Thymus (tissue), 11 donors: ENCODE data around the gene ZFYVE28. TPM values are rescaled to one million over a fixed set of nuclear protein-coding genes. Genes with fewer than 3 reads are reported as not detected.
"Not testable (repeated sequence)": the region's sequence is repeated elsewhere in the genome, so short reads cannot be mapped to it uniquely, and the experiment has no call there.

Experiments
- DNase-seq, 9 donors: peaks; one replicate each; pipeline ENCODE4 v3.0.0-alpha.2; 2013; ENCODE audit warnings: low spot score in 9 of 9, low read depth in 6 of 9, missing footprints in 1 of 9
- H3K27ac ChIP-seq, 2 donors: one replicate each; pipeline ENCODE4 v1.5.1; 2013; ENCODE audit warnings: control low read depth in 1 of 2, low read depth in 1 of 2, low read length in 1 of 2, mild to moderate bottlenecking in 1 of 2, moderate library complexity in 1 of 2
- H3K27me3 ChIP-seq, 2 donors: one replicate each; pipeline ENCODE4 v1.5.1; 2013; ENCODE audit warnings: low read length in 1 of 2; ENCODE audit not compliant: control insufficient read depth in 2 of 2, insufficient read depth in 1 of 2
- H3K36me3 ChIP-seq, 2 donors: one replicate each; pipeline ENCODE4 v1.5.1; 2013; ENCODE audit warnings: low read length in 1 of 2, mild to moderate bottlenecking in 1 of 2, moderate library complexity in 1 of 2; ENCODE audit not compliant: control insufficient read depth in 2 of 2, insufficient read depth in 2 of 2
- H3K4me1 ChIP-seq, 2 donors: one replicate each; pipeline ENCODE4 v1.5.1; 2013; ENCODE audit warnings: low read length in 2 of 2; ENCODE audit not compliant: control insufficient read depth in 2 of 2, insufficient read depth in 2 of 2
- H3K4me3 ChIP-seq, 2 donors: one replicate each; pipeline ENCODE4 v1.5.1; 2013; ENCODE audit warnings: low read length in 2 of 2, control low read depth in 1 of 2, mild to moderate bottlenecking in 1 of 2
- H3K9me3 ChIP-seq, 2 donors: one replicate each; pipeline ENCODE4 v1.5.1; 2013; ENCODE audit warnings: low read length in 1 of 2, mild to moderate bottlenecking in 1 of 2; ENCODE audit not compliant: control insufficient read depth in 2 of 2, insufficient read depth in 1 of 2
- WGBS: extraction: QIAGEN DNeasy Blood & Tissue Kit; methylation state at CpG from one replicate; pipeline ENCODE4 v1.1.7; 2013; 5-methylcytosine and 5-hydroxymethylcytosine counted together
- polyA plus RNA-seq: library from polyadenylated mRNA; stranded (reverse); fragments of 200-250 nt; gene quantifications from one replicate; pipeline ENCODE4 v1.2.3, GENCODE V29; 2013
- total RNA-seq: library from RNA; stranded (reverse); fragments of 120-200 nt; gene quantifications from one replicate; pipeline ENCODE4 v1.2.4, GENCODE V29; 2013
- donor health status: healthy.

ZFYVE28 gene
- total and polyA plus RNA-seq, 2 donors = 2.8 to 7.8 TPM

DNA sequence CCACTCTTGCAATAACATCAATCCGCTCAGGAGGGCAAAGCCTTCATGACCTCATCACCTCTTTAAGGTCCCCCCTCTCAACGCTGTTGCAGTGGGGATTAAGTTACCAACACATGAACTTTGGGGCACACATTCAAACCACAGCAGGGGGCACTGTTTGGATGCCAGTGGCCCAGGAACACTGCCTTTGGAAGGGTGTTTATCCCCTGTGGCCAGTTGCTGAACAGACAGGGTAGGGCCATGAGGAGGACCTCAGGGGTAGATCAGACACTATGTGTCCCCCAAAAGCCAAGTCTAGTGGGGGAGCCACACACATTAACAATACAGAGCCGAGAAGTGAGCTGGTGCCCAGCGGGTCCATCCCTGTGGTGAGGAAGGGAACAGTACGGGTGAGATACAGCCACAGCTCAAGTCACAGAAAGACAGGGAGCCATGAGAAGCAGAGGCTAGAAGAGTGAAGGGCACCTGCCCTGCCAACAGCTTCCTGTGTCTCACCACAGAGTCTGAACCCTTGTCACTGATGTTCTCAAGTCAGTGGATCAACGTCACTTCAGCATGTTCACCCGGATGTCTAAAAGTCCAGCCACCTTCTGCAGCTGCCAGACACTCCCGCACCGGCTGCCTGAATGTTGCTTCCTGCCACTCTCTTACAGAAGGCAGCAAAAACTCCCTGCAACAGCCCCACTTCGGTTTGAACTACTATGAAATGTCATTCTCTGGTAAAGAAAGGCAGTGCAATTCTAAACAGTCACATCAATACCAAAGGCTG lies 136.7 kb downstream of the ZFYVE28 start:
- peaks cover 36 to 64% of the 10 kb centered on the region in 2 donors for H3K4me1 ChIP-seq
- DNase-seq = peak; percentile 74 to 97 (median 88)
- peak overlapping the region; percentile 97 to 100 for H3K27ac ChIP-seq
- peaks cover 0 to 3% of the 10 kb centered on the region in 2 donors for H3K9me3 ChIP-seq
- H3K36me3 ChIP-seq = no peaks in the 10 kb centered on the region
- peak overlapping the region; percentile 2 for H3K4me3 ChIP-seq
- H3K27me3 ChIP-seq = no peaks in the 10 kb centered on the region
- 18% methylated on average over 10 of the region's 10 CpGs for WGBS

GRCh38 chr4:2280531-2281300 lies 137.7 kb downstream of the ZFYVE28 start:
- H3K27me3 ChIP-seq = no peaks in the 10 kb centered on the region

GRCh38 chr4:2277956-2278355 lies 140.5 kb downstream of the ZFYVE28 start:
- Histone ChIP-seq H3K27me3 (no peaks in the 10 kb centered on the region), H3K4me3 (no peak overlapping the region), H3K27ac (no peak overlapping the region), H3K9me3 (peaks cover 0 to 3% of the 10 kb centered on the region in 2 donors), H3K4me1 (peaks cover 23 to 37% of the 10 kb centered on the region in 2 donors), H3K36me3 (no peaks in the 10 kb centered on the region)
- no peak for DNase-seq
- 99% methylated on average over 9 of the region's 9 CpGs for WGBS

More at GRCh38 chr4:2280531-2281300, 137.7 kb downstream of the ZFYVE28 start:
- WGBS = 94% methylated on average over 13 of the region's 13 CpGs
- peaks cover 36 to 56% of the 10 kb centered on the region in 2 donors for H3K4me1 ChIP-seq
- H3K27ac ChIP-seq = peak overlapping the region; percentile 97 to 100
- no peak overlapping the region for H3K4me3 ChIP-seq
- peaks cover 0 to 3% of the 10 kb centered on the region in 2 donors for H3K9me3 ChIP-seq
- H3K36me3 ChIP-seq = no peaks in the 10 kb centered on the region
- DNase-seq = peak in 1 of 9 donors; percentile 35

DNA sequence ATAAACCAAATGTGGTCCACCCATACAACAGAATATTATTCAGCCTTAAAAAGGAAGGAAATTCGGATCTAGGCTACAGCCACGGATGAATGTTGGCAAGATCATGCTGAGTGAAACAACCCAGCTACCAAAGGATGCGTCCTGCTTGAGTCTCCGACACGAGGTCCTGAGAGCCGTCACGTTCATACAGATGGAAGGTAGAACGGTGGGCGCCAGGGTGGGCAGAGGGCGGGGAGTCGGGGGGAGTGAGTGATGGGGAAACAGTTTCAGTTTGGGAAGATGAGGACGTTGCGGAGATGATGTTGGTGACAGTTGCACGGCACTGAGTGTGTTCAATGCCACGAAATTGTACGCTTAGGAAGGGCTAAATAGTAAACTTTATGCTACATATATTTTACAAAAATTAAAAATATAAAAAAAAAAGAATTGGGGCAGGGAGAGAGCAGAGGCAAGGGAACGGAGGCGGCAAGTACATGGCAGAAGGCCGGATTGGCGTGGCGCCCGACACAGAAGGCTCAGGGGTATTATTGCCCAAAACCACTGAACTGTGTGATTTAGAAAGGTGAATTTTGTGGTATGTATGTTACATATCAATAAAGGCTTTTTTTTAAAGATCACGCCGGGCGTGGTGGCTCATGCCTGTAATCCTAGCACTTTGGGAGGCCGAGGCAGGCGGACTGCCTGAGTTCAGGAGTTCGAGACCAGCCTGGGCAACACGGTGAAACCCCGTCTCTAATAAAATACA lies 141.7 kb downstream of the ZFYVE28 start:
- Histone ChIP-seq H3K27me3 (no peaks in the 10 kb centered on the region), H3K36me3 (no peaks in the 10 kb centered on the region), H3K9me3 (peaks cover 0 to 3% of the 10 kb centered on the region in 2 donors), H3K4me1 (peaks cover 14 to 30% of the 10 kb centered on the region in 2 donors), H3K4me3 (no peak overlapping the region), H3K27ac (no peak overlapping the region)
- no peak for DNase-seq
- WGBS = 98% methylated on average over 30 of the region's 30 CpGs

GRCh38 chr4:2275546-2276251 lies 142.7 kb downstream of the ZFYVE28 start:
- no peak overlapping the region for H3K27ac ChIP-seq
- peaks cover 3 to 19% of the 10 kb centered on the region in 2 donors for H3K4me1 ChIP-seq
- H3K27me3 ChIP-seq = no peaks in the 10 kb centered on the region
- H3K36me3 ChIP-seq = no peaks in the 10 kb centered on the region
- no peak overlapping the region for H3K4me3 ChIP-seq
- 97% methylated on average over 44 of the region's 44 CpGs for WGBS
- no peaks in the 10 kb centered on the region for H3K9me3 ChIP-seq
- no peak for DNase-seq

GRCh38 chr4:2275044-2275397 lies 143.4 kb downstream of the ZFYVE28 start:
- H3K4me3 ChIP-seq, H3K27ac ChIP-seq, H3K36me3 ChIP-seq, H3K9me3 ChIP-seq, H3K27me3 ChIP-seq, DNase-seq: not testable (repeated sequence)
- peaks cover 2 to 12% of the 10 kb centered on the region in 2 donors for H3K4me1 ChIP-seq
- WGBS = 98% methylated on average over 10 of the region's 10 CpGs

DNA sequence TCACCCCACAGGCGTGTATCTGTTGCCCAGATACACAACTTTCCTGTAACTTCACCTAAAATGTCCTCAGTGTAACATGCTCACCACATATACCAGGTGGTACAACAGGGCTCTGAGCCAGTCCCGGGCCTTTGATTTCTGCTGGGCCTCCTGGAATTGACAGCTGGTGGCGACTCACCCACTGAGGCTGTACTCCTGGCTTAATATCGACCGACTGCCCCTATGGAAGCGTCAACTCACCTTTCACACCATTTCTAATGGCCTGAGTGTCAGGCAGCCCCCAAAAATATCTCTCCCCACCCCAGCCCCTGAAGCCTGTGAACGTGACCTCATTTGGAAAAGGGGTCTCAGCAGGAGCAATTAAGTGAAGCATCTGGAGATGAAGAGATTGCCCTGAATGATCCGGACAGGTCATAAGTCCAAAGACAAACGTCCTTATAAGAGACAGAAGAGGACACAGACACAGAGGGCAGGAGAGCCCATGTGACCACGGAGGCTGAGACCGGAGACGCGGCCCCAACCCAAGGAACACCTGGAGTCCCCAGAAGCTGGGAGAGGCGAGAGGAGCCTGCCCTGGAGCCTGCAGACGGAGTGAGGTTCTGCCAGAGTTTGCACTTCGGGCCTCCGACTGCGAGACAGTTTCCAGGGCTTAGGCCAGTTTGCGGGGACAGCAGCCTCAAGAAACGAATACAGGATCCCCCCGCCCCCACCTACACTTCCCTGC lies 144.0 kb downstream of the ZFYVE28 start:
- no peak for DNase-seq
- Histone ChIP-seq H3K36me3 (no peaks in the 10 kb centered on the region), H3K27me3 (no peaks in the 10 kb centered on the region), H3K4me3 (no peak overlapping the region), H3K9me3 (no peaks in the 10 kb centered on the region), H3K4me1 (peaks cover 0 to 12% of the 10 kb centered on the region in 2 donors), H3K27ac (no peak overlapping the region)
- 96% methylated on average over 21 of the region's 21 CpGs for WGBS

DNA sequence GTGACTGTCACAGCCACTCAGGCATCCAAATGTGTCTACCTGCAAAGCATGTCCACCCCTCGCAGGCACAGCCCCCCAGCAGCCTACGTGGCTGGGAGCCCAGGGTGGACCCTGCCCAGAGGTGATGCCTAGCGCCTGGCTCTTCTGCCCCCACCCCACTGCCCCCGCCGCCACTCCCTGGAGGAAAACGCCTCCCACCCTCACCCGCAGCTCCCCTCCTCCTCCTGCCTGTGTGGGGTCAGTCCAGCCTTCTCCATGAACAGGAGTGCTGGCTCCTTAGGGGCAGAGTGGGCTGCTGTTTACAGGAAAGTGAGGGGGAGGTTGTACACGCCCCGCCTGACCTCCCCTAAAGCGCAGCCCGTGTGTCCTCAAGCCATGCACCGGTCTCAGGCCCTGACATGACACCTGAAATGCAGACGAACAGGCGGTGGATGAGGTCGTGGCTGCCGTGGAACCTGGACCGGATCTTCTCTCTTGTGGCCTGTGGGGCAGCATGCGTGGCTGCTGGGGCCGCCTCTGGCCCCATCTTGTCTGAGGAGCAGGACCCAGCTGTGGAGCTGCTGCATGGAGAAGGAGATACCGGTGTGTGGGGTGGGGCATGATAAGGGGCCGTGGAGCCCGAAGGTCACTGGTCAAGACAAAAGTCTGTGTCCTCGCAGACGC lies 144.7 kb downstream of the ZFYVE28 start:
- Histone ChIP-seq H3K4me3 (no peak overlapping the region), H3K4me1 (peaks cover 0 to 12% of the 10 kb centered on the region in 2 donors), H3K9me3 (no peaks in the 10 kb centered on the region), H3K27ac (no peak overlapping the region), H3K27me3 (peaks cover 0 to 3% of the 10 kb centered on the region in 2 donors), H3K36me3 (no peaks in the 10 kb centered on the region)
- WGBS = 93% methylated on average over 24 of the region's 24 CpGs
- DNase-seq = no peak
